ENCODE measurements around the gene ASPA.

The ASPA gene

DNA sequence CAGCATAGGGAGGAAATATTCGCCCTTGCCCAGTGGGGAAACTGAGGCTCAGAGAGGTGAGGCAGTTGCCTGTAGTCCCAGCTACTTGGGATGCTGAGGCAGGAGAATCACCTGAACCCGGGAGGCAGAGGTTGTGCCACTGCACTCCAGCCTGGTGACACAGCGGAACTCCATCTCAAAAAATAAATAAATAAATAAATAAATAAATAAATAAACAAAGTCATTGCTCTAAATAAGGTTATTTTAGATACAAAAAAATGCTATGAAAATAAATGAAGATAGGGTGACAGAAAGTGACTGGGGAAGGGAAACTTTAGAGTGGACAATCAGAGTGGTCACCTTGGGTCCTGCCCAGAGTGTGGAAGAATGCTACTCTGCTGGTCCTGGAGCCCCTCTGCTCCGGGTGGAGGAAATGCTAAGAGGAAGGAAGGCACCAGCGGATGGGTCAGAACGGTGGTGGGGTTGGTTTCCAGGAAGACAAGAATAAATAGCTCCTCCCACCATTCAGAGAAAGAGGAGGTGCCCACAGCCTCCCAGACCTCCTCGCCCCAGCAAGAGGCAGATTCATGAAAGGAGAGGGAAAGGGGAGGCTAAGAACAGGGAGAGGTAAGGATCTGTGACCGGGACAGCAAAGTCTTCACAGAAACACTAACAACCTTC is 64.2 kb downstream of the ASPA start:
- in situ Hi-C loops (cut with HindIII; ENCODE audit: low sequenced_read_pairs), result loop anchor here (10.0 kb wide), 1 partner anchor 95 kb away; the partner anchor contains the start of genes CTNS and SHPK
- TF ChIP-seq, protein P1, sequence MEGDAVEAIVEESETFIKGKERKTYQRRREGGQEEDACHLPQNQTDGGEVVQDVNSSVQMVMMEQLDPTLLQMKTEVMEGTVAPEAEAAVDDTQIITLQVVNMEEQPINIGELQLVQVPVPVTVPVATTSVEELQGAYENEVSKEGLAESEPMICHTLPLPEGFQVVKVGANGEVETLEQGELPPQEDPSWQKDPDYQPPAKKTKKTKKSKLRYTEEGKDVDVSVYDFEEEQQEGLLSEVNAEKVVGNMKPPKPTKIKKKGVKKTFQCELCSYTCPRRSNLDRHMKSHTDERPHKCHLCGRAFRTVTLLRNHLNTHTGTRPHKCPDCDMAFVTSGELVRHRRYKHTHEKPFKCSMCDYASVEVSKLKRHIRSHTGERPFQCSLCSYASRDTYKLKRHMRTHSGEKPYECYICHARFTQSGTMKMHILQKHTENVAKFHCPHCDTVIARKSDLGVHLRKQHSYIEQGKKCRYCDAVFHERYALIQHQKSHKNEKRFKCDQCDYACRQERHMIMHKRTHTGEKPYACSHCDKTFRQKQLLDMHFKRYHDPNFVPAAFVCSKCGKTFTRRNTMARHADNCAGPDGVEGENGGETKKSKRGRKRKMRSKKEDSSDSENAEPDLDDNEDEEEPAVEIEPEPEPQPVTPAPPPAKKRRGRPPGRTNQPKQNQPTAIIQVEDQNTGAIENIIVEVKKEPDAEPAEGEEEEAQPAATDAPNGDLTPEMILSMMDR (IDR thresholded peaks at IDR 0.05; ENCODE audit: low read depth, low read length, missing control alignments), result no peak
- H3K4me3 ChIP-seq (ENCODE audit: low read depth, low read length), result no peak overlapping the region
- no peak for DNase-seq (ENCODE audit: low read depth)

DNA sequence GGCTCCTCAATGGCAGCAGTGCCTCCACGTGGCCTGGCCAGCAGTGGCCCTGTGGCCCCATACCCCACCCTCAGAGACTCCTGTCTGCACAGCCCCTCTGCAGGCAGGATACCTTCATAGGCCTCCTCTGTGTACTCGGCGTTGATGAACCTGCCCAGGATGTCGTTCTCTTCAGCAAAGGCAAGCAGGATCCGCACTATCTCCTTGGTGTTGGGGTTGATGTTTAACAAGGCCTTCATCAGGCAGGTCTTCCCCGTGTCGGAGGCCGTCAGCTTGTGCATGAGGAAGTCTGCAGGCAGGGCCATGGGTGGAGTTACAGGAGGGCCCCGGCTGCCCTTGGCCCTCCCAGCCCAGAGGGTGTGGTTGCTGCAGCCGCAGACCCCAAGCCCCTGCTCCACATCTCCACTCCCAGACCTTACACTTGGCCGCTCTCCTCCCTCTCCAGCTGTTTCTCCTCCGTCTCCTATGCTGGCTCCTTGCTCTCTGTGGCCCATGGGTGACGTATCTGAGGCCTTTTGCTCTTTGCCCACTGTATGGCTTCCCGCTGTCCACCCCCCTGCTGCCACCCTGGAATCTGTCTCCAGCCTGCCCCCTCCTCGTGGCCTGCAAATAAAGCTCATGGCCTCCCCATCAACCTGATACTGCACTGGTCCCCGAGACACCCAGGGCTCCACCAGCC is 66.8 kb downstream of the ASPA start:
- H3K4me3 ChIP-seq (ENCODE audit: low read depth, low read length), result no peak overlapping the region
- in situ Hi-C loops (cut with HindIII; ENCODE audit: low sequenced_read_pairs), result no loop called here
- DNase-seq (ENCODE audit: low read depth), result no peak
- TF ChIP-seq, protein P1 (IDR thresholded peaks at IDR 0.05; ENCODE audit: low read depth, low read length, missing control alignments), result no peak

DNA sequence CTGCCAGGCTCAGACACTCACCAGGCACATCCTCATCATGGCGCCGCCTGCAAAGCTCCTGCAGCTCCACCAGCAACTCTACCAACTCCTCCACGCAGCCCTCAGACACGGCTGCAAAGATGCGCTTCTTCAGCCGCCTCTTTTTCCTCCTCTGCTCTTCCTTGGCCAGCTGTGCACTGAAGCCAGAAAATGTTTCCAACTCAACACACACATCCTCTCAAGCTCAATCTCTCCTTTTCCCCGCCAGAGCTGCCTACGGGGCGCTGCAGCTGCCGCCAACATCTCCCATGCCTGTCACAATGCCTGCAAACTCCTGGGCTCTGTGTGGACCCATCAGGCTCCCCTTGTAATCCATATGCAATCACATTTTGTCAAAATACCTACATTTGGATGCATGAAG is 67.7 kb downstream of the ASPA start:
- DNase-seq (ENCODE audit: low read depth), result no peak
- TF ChIP-seq, protein P1 (IDR thresholded peaks at IDR 0.05; ENCODE audit: low read depth, low read length, missing control alignments), result no peak
- in situ Hi-C loops (cut with HindIII; ENCODE audit: low sequenced_read_pairs), result no loop called here
- H3K4me3 ChIP-seq (ENCODE audit: low read depth, low read length), result no peak overlapping the region

DNA sequence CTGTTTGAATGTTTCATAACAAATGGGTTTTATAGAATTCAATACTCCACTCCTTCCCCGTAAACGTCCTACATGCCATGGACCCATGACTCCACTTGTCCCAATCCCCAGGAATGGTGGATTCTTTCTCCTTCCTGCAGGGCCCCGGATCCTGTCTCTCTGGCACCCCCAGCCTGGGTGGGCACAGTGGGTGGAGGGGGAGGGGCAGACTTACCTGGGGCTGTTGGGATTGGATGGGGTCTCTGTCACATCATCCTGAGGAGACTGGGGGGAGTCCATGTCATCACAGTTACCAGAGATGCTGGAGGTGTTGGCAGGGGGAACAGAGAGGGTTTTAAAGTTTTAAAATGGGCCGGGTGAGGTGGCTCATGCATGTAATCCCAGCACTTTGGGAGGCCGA is 68.6 kb downstream of the ASPA start:
- TF ChIP-seq, protein P1 (IDR thresholded peaks at IDR 0.05; ENCODE audit: low read depth, low read length, missing control alignments), result no peak
- no peak overlapping the region for H3K4me3 ChIP-seq (ENCODE audit: low read depth, low read length)
- in situ Hi-C loops (cut with HindIII; ENCODE audit: low sequenced_read_pairs), result no loop called here
- DNase-seq (ENCODE audit: low read depth), result no peak

DNA sequence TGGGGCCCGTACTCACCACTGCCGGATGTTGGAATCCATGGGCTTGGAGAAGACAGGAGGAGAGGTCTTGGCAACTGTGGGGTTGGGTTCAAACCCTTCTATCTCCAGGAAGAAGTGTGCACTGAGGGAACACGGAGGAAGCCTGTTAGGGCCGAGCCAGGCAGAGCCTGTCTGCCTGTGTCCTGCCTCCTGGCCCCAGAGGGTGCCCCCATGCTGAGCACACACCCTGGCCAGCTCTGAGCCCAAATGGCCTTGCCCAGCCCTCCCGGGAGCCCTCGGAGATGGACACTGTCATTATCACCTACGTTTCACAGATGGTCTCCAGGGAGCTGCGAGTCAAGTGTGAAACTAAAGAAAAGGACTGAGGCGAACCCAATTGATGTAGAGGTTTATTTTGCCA is 69.4 kb downstream of the ASPA start:
- TF ChIP-seq, protein P1 (IDR thresholded peaks at IDR 0.05; ENCODE audit: low read depth, low read length, missing control alignments), result no peak
- in situ Hi-C loops (cut with HindIII; ENCODE audit: low sequenced_read_pairs), result no loop called here
- H3K4me3 ChIP-seq (ENCODE audit: low read depth, low read length), result no peak overlapping the region
- no peak for DNase-seq (ENCODE audit: low read depth)

DNA sequence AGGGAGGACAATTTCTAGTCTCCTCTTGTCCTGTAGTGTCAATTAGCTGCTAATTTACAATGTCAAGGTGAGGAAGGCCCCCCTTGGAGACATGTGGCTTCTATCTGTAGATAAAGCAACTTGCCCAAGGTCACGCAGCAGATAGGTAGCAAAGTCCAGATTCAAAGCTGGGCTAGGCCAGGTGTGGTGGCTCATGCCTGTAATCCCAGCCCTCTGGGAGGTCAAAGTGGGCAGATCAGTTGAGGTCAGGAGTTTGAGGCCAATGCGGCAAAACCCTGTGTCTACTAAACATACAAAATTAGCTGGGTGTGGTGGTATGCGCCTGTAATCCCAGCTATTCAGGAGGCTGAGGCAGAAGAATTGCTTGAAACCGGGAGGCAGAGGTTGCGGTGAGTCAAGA is 70.7 kb downstream of the ASPA start:
- H3K4me3 ChIP-seq (ENCODE audit: low read depth, low read length), result no peak overlapping the region
- TF ChIP-seq, protein P1 (IDR thresholded peaks at IDR 0.05; ENCODE audit: low read depth, low read length, missing control alignments), result no peak
- DNase-seq (ENCODE audit: low read depth), result no peak
- in situ Hi-C loops (cut with HindIII; ENCODE audit: low sequenced_read_pairs), result no loop called here
